Measurements from ENCODE around the gene RPL32. TPM values are rescaled to one million over a fixed set of nuclear protein-coding genes. Genes with fewer than 3 reads are reported as not detected.

The RPL32 gene

Small RNA genes within 50 kb of the gene (small RNA-seq; reads per million reads assigned to genes)
- not detected for gene AC034198.1 (ENCODE audit: low read depth)
